ENCODE results near the gene TMEM219.
"Not testable (repeated sequence)": the region's sequence is repeated elsewhere in the genome, so short reads cannot be mapped to it uniquely, and the experiment has no call there.

DNA sequence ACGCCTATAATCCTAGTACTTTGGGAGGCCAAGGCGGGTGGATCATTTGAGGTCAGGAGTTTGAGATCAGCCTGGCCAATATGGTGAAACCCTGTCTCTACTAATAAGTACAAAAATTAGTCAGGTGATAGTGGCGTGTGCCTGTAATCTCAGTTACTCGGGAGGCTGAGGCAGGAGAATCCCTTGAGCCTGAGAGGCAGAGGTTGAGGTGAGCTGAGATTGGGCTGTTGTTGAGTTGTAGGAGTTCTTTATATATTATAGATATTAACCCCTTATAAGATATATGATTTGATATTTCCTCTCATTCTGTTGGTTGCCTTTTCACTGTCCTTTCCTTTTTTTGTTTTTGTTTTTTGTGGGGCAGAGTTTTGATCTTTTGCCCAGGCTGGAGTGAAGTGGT, 2.1 kb upstream of the TMEM219 start:
- TF ChIP-seq, protein P1, sequence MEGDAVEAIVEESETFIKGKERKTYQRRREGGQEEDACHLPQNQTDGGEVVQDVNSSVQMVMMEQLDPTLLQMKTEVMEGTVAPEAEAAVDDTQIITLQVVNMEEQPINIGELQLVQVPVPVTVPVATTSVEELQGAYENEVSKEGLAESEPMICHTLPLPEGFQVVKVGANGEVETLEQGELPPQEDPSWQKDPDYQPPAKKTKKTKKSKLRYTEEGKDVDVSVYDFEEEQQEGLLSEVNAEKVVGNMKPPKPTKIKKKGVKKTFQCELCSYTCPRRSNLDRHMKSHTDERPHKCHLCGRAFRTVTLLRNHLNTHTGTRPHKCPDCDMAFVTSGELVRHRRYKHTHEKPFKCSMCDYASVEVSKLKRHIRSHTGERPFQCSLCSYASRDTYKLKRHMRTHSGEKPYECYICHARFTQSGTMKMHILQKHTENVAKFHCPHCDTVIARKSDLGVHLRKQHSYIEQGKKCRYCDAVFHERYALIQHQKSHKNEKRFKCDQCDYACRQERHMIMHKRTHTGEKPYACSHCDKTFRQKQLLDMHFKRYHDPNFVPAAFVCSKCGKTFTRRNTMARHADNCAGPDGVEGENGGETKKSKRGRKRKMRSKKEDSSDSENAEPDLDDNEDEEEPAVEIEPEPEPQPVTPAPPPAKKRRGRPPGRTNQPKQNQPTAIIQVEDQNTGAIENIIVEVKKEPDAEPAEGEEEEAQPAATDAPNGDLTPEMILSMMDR (IDR thresholded peaks at IDR 0.05): not testable (repeated sequence)
- TF ChIP-seq POLR2A (IDR thresholded peaks at IDR 0.05): not testable (repeated sequence)
